H9 (cell line): ENCODE measurements around the gene SLC12A6. TPM values are rescaled to one million over a fixed set of nuclear protein-coding genes. Genes with fewer than 3 reads are reported as not detected.

Experiments used
- DNase-seq: peaks from one replicate; pipeline ENCODE4 v3.0.0-alpha.2; 2017
- H2AFZ ChIP-seq: one replicate; pipeline ENCODE4 v1.6.1; 2013; ENCODE audit warnings: mild to moderate bottlenecking, low read length, control low read depth, moderate library complexity
- H2AK5ac ChIP-seq: 2 replicates; pipeline ENCODE4 v1.6.1; 2013; ENCODE audit warnings: low read length, control low read depth, mixed read lengths; ENCODE audit not compliant: insufficient read length
- H2BK120ac ChIP-seq: one replicate; pipeline ENCODE4 v1.6.1; 2013; ENCODE audit warnings: low read depth, mild to moderate bottlenecking, low read length, control low read depth, inconsistent platforms; ENCODE audit not compliant: poor library complexity, severe bottlenecking
- H2BK12ac ChIP-seq: 2 replicates; pipeline ENCODE4 v1.6.1; 2013; ENCODE audit warnings: low read length, control low read depth, mixed read lengths, low read depth; ENCODE audit not compliant: insufficient read length
- H2BK15ac ChIP-seq: 2 replicates; pipeline ENCODE4 v1.6.1; 2013; ENCODE audit warnings: low read depth, low read length, control low read depth
- H2BK20ac ChIP-seq: one replicate; pipeline ENCODE4 v1.6.1; 2013; ENCODE audit warnings: low read depth, mild to moderate bottlenecking, low read length, control low read depth, inconsistent platforms; ENCODE audit not compliant: poor library complexity, severe bottlenecking
- H2BK5ac ChIP-seq: 2 replicates; pipeline ENCODE4 v1.6.1; 2013; ENCODE audit warnings: low read length, control low read depth, mixed read lengths; ENCODE audit not compliant: insufficient read length
- H3K14ac ChIP-seq: 2 replicates; pipeline ENCODE4 v1.6.1; 2013; ENCODE audit warnings: low read length, control low read depth; ENCODE audit not compliant: insufficient read depth
- H3K18ac ChIP-seq: 2 replicates; pipeline ENCODE4 v1.6.1; 2013; ENCODE audit warnings: low read depth, mild to moderate bottlenecking, mixed read lengths, low read length, control low read depth; ENCODE audit not compliant: insufficient read length
- H3K23ac ChIP-seq: 2 replicates; pipeline ENCODE4 v1.6.1; 2013; ENCODE audit warnings: low read length, control low read depth, mixed read lengths, low read depth; ENCODE audit not compliant: insufficient read length
- H3K23me2 ChIP-seq: 2 replicates; pipeline ENCODE4 v1.6.1; 2013; ENCODE audit warnings: low read depth, mild to moderate bottlenecking, mixed read lengths, low read length, control low read depth; ENCODE audit not compliant: insufficient read length, poor library complexity, severe bottlenecking
- H3K27ac ChIP-seq: 2 replicates; pipeline ENCODE4 v1.5.1; 2013; ENCODE audit warnings: low read length, control low read depth, mixed read lengths, low read depth; ENCODE audit not compliant: insufficient read length
- H3K27me3 ChIP-seq: 2 replicates; pipeline ENCODE4 v1.6.1; 2013; ENCODE audit warnings: low read length, control low read depth, inconsistent platforms; ENCODE audit not compliant: insufficient read depth
- H3K4ac ChIP-seq: 2 replicates; pipeline ENCODE4 v1.6.1; 2013; ENCODE audit warnings: low read depth, mild to moderate bottlenecking, control low read depth, inconsistent platforms, low read length, moderate library complexity
- H3K4me1 ChIP-seq: 2 replicates; pipeline ENCODE4 v1.6.1; 2013; ENCODE audit warnings: low read length, control low read depth, inconsistent platforms; ENCODE audit not compliant: insufficient read depth
- H3K4me2 ChIP-seq: 2 replicates; pipeline ENCODE4 v1.6.1; 2013; ENCODE audit warnings: low read length, control low read depth, mixed read lengths; ENCODE audit not compliant: insufficient read length, insufficient read depth
- H3K56ac ChIP-seq: 2 replicates; pipeline ENCODE4 v1.6.1; 2013; ENCODE audit warnings: low read depth, mild to moderate bottlenecking, mixed read lengths, low read length, control low read depth; ENCODE audit not compliant: insufficient read length
- H3K79me1 ChIP-seq: 2 replicates; pipeline ENCODE4 v1.6.1; 2013; ENCODE audit warnings: low read depth, mild to moderate bottlenecking, moderate library complexity, low read length, control low read depth, inconsistent platforms; ENCODE audit not compliant: insufficient read depth, poor library complexity, severe bottlenecking
- H3K79me2 ChIP-seq: 2 replicates; pipeline ENCODE4 v1.6.1; 2013; ENCODE audit warnings: low read length, control low read depth, inconsistent platforms; ENCODE audit not compliant: insufficient read depth
- H3K9ac ChIP-seq: 2 replicates; pipeline ENCODE4 v1.6.1; 2013; ENCODE audit warnings: low read length, control low read depth, mixed read lengths; ENCODE audit not compliant: insufficient read length; ENCODE audit errors: extremely low read depth
- H3K9me3 ChIP-seq: one replicate; pipeline ENCODE4 v1.6.1; 2013; ENCODE audit warnings: low read depth, low read length, inconsistent platforms; ENCODE audit not compliant: control insufficient read depth
- H3T11ph ChIP-seq: one replicate; pipeline ENCODE4 v1.6.1; 2013; ENCODE audit warnings: mild to moderate bottlenecking, low read length, control low read depth, inconsistent platforms
- H4K20me1 ChIP-seq: one replicate; pipeline ENCODE4 v1.6.1; 2013; ENCODE audit not compliant: control insufficient read depth, insufficient read length, insufficient read depth
- H4K5ac ChIP-seq: 2 replicates; pipeline ENCODE4 v1.6.1; 2013; ENCODE audit warnings: low read depth, mild to moderate bottlenecking, mixed read lengths, low read length, control low read depth; ENCODE audit not compliant: insufficient read length
- H4K8ac ChIP-seq: replicated peaks from 2 replicates; pipeline ENCODE4 v1.6.1; 2013; ENCODE audit warnings: low read length, control low read depth, mixed read lengths, low read depth; ENCODE audit not compliant: insufficient read length
- H4K91ac ChIP-seq: 2 replicates; pipeline ENCODE4 v1.6.1; 2013; ENCODE audit warnings: low read depth, mild to moderate bottlenecking, moderate library complexity, mixed read lengths, low read length, control low read depth; ENCODE audit not compliant: insufficient read length
- H3K27ac Mint-ChIP-seq, 3 experiments: 2 replicates in 2 of 3; 3 replicates in 1 of 3; pipeline ENCODE4 v1.8.0; 2020 to 2021; ENCODE audit warnings: mixed read lengths in 3 of 3, mild to moderate bottlenecking in 1 of 3, moderate library complexity in 1 of 3
- H3K27me3 Mint-ChIP-seq: 2 replicates; pipeline ENCODE4 v1.8.0; 2021; ENCODE audit warnings: low read depth, mild to moderate bottlenecking, moderate library complexity, mixed read lengths
- H3K36me3 Mint-ChIP-seq, 3 experiments: 2 replicates in 2 of 3; 3 replicates in 1 of 3; pipeline ENCODE4 v1.8.0; 2020 to 2021; ENCODE audit warnings: low read depth in 3 of 3, mixed read lengths in 3 of 3; ENCODE audit not compliant: insufficient read depth in 1 of 3
- H3K4me1 Mint-ChIP-seq, 2 experiments: 2 replicates each; pipeline ENCODE4 v1.8.0; 2020; ENCODE audit warnings: mixed read lengths in 2 of 2
- H3K4me3 Mint-ChIP-seq, 2 experiments: 2 replicates in 1 of 2; 3 replicates in 1 of 2; pipeline ENCODE4 v1.8.0; 2020 to 2021; ENCODE audit warnings: mild to moderate bottlenecking in 2 of 2, mixed read lengths in 2 of 2, moderate library complexity in 1 of 2
- H3K9me3 Mint-ChIP-seq, 2 experiments: 2 replicates in 1 of 2; 3 replicates in 1 of 2; pipeline ENCODE4 v1.8.0; 2020; ENCODE audit warnings: mild to moderate bottlenecking in 2 of 2, mixed read lengths in 2 of 2, moderate library complexity in 1 of 2
- CTCF ChIP-seq: fragments of 200-600 bp; sonication (generic); conservative IDR thresholded peaks from 3 replicates; pipeline ENCODE4 v1.8.0; 2021; ENCODE audit warnings: antibody characterized with exemption, mild to moderate bottlenecking
- WGBS: extraction: QIAGEN DNeasy Blood & Tissue Kit; methylation state at CpG from one replicate; pipeline ENCODE4 v1.1.7; 2013; ENCODE audit warnings: missing lambda C conversion rate, low lambda C conversion rate, mixed read lengths; ENCODE audit not compliant: insufficient read length; ENCODE audit errors: extremely low coverage; 5-methylcytosine and 5-hydroxymethylcytosine counted together
- total RNA-seq: library from RNA; stranded (reverse); gene quantifications from 2 replicates; pipeline ENCODE4 v1.2.1, GENCODE V29; 2021

Gene SLC12A6
- total RNA-seq, 1 experiment from 2014 or later, result 11.1 TPM

- no peak overlapping the region for H3K18ac ChIP-seq
- H3K9me3 ChIP-seq, result no peaks in the 10 kb centered on the region
- H2BK15ac ChIP-seq, result no peak overlapping the region
- H2BK120ac ChIP-seq, result no peak overlapping the region
- DNase-seq, result no peak
- H4K8ac ChIP-seq, result no peak overlapping the region
- no peak overlapping the region for H3K14ac ChIP-seq
- H3K4me2 ChIP-seq, result no peak overlapping the region
- Mint-ChIP-seq H3K4me3 (no peak overlapping the region), H3K27ac (no peak overlapping the region), H3K4me1 (no peaks in the 10 kb centered on the region), H3K36me3 (no peaks in the 10 kb centered on the region), H3K27me3 (no peaks in the 10 kb centered on the region), H3K9me3 (no peaks in the 10 kb centered on the region; a peak in 1 of 5 replicates)
- H2AFZ ChIP-seq, result no peak overlapping the region
- no peak for TF ChIP-seq CTCF
- H3K23ac ChIP-seq, result no peak overlapping the region
- H3K23me2 ChIP-seq, result no peaks in the 10 kb centered on the region
- H3K56ac ChIP-seq, result no peak overlapping the region
- no peak overlapping the region for H3K27ac ChIP-seq
- H3K79me2 ChIP-seq, result no peaks in the 10 kb centered on the region
- WGBS, result no CpG with 5 or more reads among the region's 1 CpG
- no peak overlapping the region for H2AK5ac ChIP-seq
- no peaks in the 10 kb centered on the region for H3K27me3 ChIP-seq
- no peak overlapping the region for H2BK20ac ChIP-seq
- H3K4ac ChIP-seq, result no peak overlapping the region
- H3K79me1 ChIP-seq, result no peaks in the 10 kb centered on the region
- H4K20me1 ChIP-seq, result no peaks in the 10 kb centered on the region
- H3T11ph ChIP-seq, result no peak overlapping the region
- H3K4me1 ChIP-seq, result no peaks in the 10 kb centered on the region
- no peak overlapping the region for H4K91ac ChIP-seq
- no peak overlapping the region for H3K9ac ChIP-seq
- no peak overlapping the region for H2BK12ac ChIP-seq
- H2BK5ac ChIP-seq, result no peak overlapping the region
- no peak overlapping the region for H4K5ac ChIP-seq
Measured at GRCh38 chr15:34282384-34282783, 55.2 kb downstream of the SLC12A6 start.
